ENCODE measurements around the gene ARRDC1.
"Not testable (repeated sequence)": the region's sequence is repeated elsewhere in the genome, so short reads cannot be mapped to it uniquely, and the experiment has no call there.

ARRDC1 gene

DNA sequence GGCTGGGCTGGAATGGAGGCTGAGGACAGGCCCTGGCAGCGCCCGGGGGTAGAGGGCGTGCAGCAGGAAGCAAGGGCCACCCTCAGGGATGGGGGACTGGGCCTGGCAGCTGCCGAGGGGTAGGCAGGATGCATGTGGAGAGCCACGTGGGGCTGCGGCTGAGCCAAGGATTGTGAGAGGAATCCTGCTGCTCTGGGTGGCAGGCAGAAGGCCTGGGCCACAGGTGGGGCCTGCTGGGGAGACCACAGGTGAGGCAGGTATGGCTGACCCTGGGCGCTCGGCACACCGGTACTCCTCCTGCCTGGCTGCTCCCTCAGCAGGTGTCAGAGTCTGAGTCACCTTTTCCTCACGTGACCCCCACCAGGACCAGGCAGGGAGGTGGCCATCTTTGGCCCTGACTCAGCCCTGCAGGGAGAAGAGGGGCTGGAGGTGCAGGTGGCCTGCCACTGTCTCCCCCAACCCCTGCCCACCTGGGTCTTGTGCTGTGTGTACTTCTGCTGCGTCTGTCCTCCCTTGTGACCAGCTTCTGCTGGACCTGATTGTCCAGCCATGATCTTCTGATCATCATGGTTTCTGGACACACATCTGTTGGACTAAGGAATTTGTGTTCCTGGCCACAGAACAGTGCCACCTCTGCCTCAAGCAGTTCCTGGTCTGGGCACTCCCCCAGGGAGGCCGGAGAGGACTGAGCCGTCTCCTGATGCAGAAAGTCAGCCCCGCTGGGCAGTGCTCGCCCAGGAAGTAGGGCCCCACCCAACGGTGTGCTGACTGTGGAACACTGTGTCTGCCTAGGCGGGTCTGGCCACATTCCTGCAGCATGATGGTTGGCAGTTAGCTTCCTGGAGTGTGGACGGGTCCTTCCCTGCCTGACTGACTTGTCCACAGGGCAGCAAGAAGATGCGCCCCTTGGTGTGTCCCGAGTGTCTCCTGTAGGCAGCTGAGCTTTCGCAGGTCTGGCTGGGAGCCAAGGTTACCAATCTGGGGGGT lies 6.4 kb downstream of the ARRDC1 start:
- DNase-seq (ENCODE audit: insufficient read length, low spot score) = no peak
- no peak for FAIRE-seq

- FAIRE-seq (no peak), DNase-seq (ENCODE audit: insufficient read length, low spot score) (no peak)
Observed at GRCh38 chr9:137612741-137613142, 7.3 kb downstream of the ARRDC1 start.

DNA sequence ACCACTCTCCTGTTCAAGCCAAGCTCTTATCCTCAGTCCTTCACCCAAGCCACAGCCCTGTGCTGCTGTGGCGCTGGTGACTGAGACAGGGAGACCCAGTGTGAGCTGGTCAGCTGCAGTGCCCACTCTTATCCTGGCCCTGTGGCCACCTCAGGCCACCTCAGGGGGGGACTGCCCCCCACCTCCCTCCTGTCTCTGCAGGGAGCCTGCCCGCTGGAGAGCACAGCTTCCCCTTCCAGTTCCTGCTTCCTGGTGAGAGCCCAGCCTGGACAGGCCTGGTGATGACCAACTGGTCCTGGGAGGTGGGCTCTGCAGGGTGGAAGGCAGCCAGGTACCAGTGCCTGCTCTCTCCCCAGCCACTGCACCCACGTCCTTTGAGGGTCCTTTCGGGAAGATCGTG lies 7.8 kb downstream of the ARRDC1 start:
- no peak for FAIRE-seq

DNA sequence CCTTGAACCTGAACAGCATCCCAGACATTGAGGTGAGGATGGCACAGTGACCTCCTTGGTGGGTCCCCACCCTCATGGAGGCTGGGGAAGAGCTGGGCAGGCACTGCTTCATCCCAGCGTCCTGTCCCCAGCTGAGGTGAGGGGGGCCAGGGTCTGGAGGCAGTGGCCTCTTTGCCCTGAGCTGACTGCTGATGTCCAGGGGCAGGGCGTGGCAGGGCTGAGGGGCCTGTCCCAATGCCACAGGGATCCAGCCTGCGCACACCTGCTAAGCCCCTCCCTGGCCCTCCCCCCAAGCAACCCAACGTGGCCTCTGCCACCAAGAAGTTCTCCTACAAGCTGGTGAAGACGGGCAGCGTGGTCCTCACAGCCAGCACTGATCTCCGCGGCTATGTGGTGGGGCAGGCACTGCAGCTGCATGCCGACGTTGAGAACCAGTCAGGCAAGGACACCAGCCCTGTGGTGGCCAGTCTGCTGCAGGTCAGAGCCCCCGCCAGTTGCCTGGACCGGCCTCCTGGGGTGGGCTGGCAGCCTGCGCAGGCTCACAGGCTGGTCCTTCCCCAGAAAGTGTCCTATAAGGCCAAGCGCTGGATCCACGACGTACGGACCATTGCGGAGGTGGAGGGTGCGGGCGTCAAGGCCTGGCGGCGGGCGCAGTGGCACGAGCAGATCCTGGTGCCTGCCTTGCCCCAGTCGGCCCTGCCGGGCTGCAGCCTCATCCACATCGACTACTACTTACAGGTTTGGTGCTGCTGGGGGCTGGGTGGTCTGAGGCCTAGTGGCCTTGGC lies 8.4 kb downstream of the ARRDC1 start:
- no peak for DNase-seq (ENCODE audit: insufficient read length, low spot score)
- FAIRE-seq = no peak

More for the DNA sequence above, 7.8 kb downstream of the ARRDC1 start:
- DNase-seq (ENCODE audit: insufficient read length, low spot score) = no peak

GRCh38 chr9:137614631-137615386 lies 9.3 kb downstream of the ARRDC1 start:
- FAIRE-seq (no peak), DNase-seq (ENCODE audit: insufficient read length, low spot score) (no peak)

GRCh38 chr9:137615387-137615871 lies 9.9 kb downstream of the ARRDC1 start:
- FAIRE-seq (no peak), DNase-seq (ENCODE audit: insufficient read length, low spot score) (no peak)

DNA sequence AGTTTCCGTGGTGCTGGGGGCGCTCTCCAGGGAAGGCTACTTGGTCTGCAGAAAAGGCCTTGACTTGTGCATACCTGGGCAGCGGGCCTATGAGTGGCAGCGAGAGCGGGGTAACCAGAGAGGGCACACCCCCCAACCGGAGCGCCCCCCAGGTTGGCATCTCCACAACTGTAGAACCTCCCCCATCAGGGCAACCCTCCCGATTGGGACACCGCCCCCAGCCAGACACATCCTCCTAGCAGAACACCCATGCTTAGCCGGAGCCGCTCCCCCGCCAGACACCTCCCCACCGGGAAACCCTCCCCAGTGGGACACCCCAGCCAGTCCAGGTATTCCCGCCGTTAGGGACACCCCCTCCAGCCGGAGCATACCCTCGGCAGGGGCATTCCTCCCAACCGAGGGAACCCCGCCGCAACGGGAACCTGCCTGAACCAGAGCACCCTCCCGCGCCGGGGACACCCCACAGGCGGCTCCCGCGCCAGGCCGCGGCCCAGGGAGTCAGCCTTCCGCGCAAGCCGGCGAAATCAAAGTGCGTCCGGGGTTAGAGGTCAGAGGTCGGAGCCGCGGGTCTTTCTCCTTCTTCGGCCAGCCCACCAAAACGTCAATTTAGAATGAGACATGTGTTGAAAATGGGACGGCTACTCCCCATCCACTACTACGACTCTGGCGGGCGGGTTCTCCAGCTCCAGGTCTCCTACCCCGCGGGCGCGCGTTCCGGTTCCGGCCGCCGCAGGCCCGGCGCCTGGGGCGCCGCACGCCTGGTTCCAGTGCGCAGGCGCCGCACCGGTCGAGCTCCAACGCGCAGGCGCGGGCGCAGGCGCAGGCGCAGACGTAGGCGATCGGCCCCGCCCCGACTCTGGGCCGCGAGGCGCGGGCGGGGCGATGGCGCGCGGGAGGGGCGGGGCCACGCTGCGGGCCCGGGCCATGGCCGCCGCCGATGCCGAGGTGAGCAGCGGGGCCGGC lies 12.9 kb downstream of the ARRDC1 start, which contains the start of gene EHMT1:
TSS of gene EHMT1 (plus strand) at position 901 of the 963 bp plus-strand sequence. CDS start at position 925, 24 bp downstream.
- DNase-seq (ENCODE audit: insufficient read length, low spot score) (peak; percentile 98), FAIRE-seq (peak; percentile 40)

DNA sequence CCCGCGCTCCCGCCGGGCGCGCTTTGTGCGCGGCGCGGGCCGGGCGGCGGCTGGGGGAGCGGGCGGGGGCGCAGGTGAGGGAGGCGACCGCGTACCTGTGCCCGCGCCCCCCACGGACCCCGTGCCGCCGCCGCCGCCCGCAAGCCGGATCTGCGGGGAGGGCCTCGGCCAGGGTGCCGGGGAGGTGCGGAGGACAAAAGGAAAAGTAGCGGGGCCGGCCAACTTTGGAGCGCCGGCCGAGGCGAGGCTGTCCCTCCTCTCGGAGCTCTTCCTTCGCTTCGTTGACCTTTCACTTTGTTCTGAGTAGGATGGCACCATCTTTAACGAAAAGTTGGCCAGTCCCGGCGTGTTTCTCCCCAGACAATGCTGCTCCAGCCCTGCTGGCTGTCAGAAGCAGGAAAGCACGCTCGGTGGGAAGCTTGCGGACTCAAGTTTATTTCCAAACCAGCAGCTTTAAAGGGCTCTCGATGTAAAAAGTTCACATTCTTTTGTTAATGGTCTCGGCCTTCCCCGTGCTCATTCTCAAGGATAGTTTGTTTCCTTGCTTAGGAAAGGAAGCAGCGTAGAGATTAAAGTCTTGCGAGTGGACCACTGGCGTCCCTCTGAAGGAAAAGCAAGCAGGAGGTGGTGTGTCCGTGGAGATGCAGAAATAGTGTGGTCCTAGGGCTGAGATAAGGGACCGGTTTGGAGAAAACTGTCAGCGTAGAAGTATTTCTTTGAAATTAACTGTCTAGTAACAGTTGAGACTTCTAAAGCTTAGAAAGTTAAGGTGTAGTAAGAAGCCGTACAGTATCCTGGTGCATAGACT lies 14.0 kb downstream of the ARRDC1 start:
- DNase-seq (ENCODE audit: insufficient read length, low spot score) (no peak), FAIRE-seq (peak; percentile 71)

GRCh38 chr9:137620048-137620405 lies 14.5 kb downstream of the ARRDC1 start:
- FAIRE-seq = no peak

GRCh38 chr9:137620581-137620980 lies 15.1 kb downstream of the ARRDC1 start:
- FAIRE-seq = no peak
- no peak for DNase-seq (ENCODE audit: insufficient read length, low spot score)

More at GRCh38 chr9:137620048-137620405, 14.5 kb downstream of the ARRDC1 start:
- no peak for DNase-seq (ENCODE audit: insufficient read length, low spot score)

GRCh38 chr9:137621131-137621757 lies 15.8 kb downstream of the ARRDC1 start:
- no peak for FAIRE-seq
- DNase-seq (ENCODE audit: insufficient read length, low spot score) = no peak

DNA sequence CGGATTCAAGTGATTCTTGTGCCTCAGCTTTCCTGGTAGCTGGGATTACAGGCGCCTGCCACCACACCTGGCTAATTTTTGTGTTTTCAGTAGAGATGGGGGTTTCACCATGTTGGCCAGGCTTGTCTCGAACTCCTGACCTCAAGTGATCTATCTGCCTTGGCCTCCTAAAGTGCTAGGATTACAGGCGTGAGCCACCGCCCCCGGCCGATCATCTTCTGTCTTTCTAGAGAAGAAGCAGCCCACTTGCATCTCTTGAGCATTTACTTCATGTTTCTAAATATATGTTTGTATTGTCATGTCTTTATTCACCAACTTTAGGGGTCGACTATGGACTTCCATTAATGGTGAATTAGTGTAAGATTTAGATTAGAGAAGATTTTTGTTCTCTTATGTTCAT lies 16.7 kb downstream of the ARRDC1 start:
- DNase-seq (ENCODE audit: insufficient read length, low spot score); FAIRE-seq: not testable (repeated sequence)

DNA sequence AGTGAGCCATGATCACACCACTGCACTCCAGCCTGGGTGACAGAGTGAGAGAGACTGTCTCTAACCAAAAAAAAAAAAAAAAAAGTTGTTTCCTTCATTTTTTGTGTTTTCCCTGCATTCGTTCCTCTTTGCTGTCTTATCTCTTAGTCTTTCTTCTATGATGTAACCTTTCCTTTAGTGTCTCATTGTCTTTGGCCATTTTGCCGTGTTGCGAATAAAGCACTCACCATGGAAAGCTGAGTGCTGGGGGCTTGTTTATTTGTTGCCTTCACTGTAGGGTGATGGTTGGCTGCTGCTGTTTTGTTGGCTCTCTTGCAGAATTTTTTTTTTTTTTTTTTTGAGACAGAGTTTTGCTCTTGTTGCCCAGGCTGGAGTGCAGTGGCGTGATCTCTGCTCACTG lies 21.0 kb downstream of the ARRDC1 start:
- DNase-seq (ENCODE audit: insufficient read length, low spot score) (no peak), FAIRE-seq (no peak)

GRCh38 chr9:137627406-137627805 lies 21.9 kb downstream of the ARRDC1 start:
- not testable (repeated sequence) for DNase-seq (ENCODE audit: insufficient read length, low spot score)

GRCh38 chr9:137630126-137630525 lies 24.6 kb downstream of the ARRDC1 start:
- DNase-seq (ENCODE audit: insufficient read length, low spot score) = no peak
- no peak for FAIRE-seq

More at GRCh38 chr9:137627406-137627805, 21.9 kb downstream of the ARRDC1 start:
- FAIRE-seq = not testable (repeated sequence)

GRCh38 chr9:137630679-137631078 lies 25.2 kb downstream of the ARRDC1 start:
- no peak for DNase-seq (ENCODE audit: insufficient read length, low spot score)
- no peak for FAIRE-seq

DNA sequence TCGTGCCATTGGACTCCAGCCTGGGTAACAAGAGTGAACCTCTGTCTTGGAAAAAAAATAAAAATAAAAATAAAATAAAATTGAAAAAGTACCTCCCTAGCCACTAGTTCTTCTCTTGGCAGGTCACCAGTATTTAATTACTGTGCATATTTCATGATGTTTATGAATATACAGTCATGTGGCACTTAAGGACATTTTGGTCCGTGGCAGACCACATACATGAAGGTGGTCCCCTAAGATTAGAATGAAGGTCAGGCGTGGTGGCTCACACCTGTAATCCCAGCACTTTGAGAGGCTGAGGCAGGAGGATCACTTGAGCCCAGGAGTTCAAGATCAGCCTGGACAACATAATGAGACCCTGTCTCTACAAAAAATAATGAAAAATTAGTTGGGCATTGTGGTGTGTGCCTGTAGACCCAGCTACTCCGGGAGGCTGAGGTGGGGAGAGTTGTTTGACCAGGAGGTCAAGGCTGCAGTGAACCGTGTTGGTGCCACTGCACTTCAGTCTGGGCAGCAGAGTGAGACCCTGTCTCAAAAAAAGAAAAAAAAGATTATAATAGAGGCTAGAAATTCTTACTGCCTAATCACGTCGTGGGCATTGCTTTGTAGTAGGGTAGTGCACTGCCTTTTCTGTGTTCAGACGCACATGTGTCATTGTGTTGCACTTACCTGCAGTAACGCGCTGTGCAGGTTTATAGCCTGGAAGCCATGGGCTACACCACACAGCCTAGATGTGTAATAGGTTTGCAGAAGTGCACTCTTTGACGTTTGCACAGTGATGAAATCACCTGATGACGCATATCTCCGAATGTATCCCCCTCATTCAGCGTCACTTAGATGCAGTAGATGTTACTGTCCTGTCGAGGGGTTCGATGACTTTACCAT lies 26.1 kb downstream of the ARRDC1 start:
- no peak for FAIRE-seq
- DNase-seq (ENCODE audit: insufficient read length, low spot score) = no peak

All from GM19239 (cell line).